IMR-90 (cell line): ENCODE measurements around the gene MARCHF6. TPM values are rescaled to one million over a fixed set of nuclear protein-coding genes. Genes with fewer than 3 reads are reported as not detected.

ENCODE experiments used
- ATAC-seq: fragments of 200-7000 bp; cut with Tn5 transposase; 2 replicates; pipeline ENCODE4 v1.9.1; 2020; ENCODE audit warnings: low read depth, mild to moderate bottlenecking, moderate library complexity
- BruUV-seq: library from RNA; stranded (reverse); fragments of 400-500 nt; replicated peaks from 2 replicates; lab custom pipeline; 2021; lab: Mats Ljungman, UMichigan
- CTCF ChIA-PET: fragments of 300-600 bp; formaldehyde crosslinking; extraction: SDS; loops from one replicate; lab custom pipeline; 2021; ENCODE audit warnings: antibody characterized with exemption; lab: Yijun Ruan, JAX
- POLR2A ChIA-PET: fragments of 300-600 bp; sonication (Branson Sonifier 250); formaldehyde crosslinking; loops from one replicate; lab custom pipeline; 2022; ENCODE audit warnings: antibody characterized with exemption; ENCODE audit not compliant: unreplicated experiment; lab: Charles Lee
- DNase-seq: peaks from one replicate; pipeline ENCODE4 v3.0.0; 2013
- H2AFZ ChIP-seq: replicated peaks from 2 replicates; pipeline ENCODE3; 2013; ENCODE audit warnings: low read length, mild to moderate bottlenecking; ENCODE audit not compliant: poor library complexity
- H2AK5ac ChIP-seq: 2 replicates; pipeline ENCODE4 v1.6.1; 2013; ENCODE audit warnings: low read depth, low read length, inconsistent platforms
- H2AK9ac ChIP-seq: replicated peaks from 2 replicates; pipeline ENCODE3; 2013; ENCODE audit warnings: mild to moderate bottlenecking, low read depth, low read length, moderate library complexity; ENCODE audit not compliant: poor library complexity
- H2BK120ac ChIP-seq: 2 replicates; pipeline ENCODE4 v1.6.1; 2013; ENCODE audit warnings: low read depth, low read length, inconsistent platforms
- H2BK15ac ChIP-seq: 3 replicates; pipeline ENCODE4 v1.6.1; 2013; ENCODE audit warnings: low read depth, low read length, inconsistent platforms
- H2BK20ac ChIP-seq: 2 replicates; pipeline ENCODE4 v1.6.1; 2013; ENCODE audit warnings: low read depth, mild to moderate bottlenecking, inconsistent platforms, low read length, moderate library complexity
- H2BK5ac ChIP-seq: 2 replicates; pipeline ENCODE4 v1.6.1; 2013; ENCODE audit warnings: mild to moderate bottlenecking, low read depth, low read length, inconsistent platforms; ENCODE audit not compliant: poor library complexity, severe bottlenecking
- H3K14ac ChIP-seq: replicated peaks from 2 replicates; pipeline ENCODE4 v1.6.1; 2013; ENCODE audit warnings: low read depth, low read length, inconsistent platforms
- H3K18ac ChIP-seq: 2 replicates; pipeline ENCODE4 v1.6.1; 2013; ENCODE audit warnings: low read depth, low read length, control low read depth
- H3K23ac ChIP-seq: 2 replicates; pipeline ENCODE4 v1.6.1; 2013; ENCODE audit warnings: low read depth, low read length, inconsistent platforms
- H3K27ac ChIP-seq: 2 replicates; pipeline ENCODE4 v1.5.1; 2013; ENCODE audit warnings: mild to moderate bottlenecking, control low read depth, low read length; ENCODE audit not compliant: insufficient read depth
- H3K27me3 ChIP-seq: 2 replicates; pipeline ENCODE4 v1.6.1; 2013; ENCODE audit warnings: low read length; ENCODE audit not compliant: control insufficient read depth, insufficient read depth
- H3K36me3 ChIP-seq: 2 replicates; pipeline ENCODE4 v1.6.1; 2013; ENCODE audit warnings: low read length, mixed read lengths; ENCODE audit not compliant: control insufficient read depth, insufficient read depth
- H3K4ac ChIP-seq: 2 replicates; pipeline ENCODE4 v1.6.1; 2013; ENCODE audit warnings: low read depth, low read length, inconsistent platforms
- H3K4me1 ChIP-seq: 2 replicates; pipeline ENCODE4 v1.6.1; 2013; ENCODE audit warnings: low read length, mixed read lengths; ENCODE audit not compliant: control insufficient read depth, insufficient read depth
- H3K4me2 ChIP-seq: 2 replicates; pipeline ENCODE4 v1.6.1; 2013; ENCODE audit warnings: low read depth, mild to moderate bottlenecking, control low read depth, low read length, moderate library complexity
- H3K4me3 ChIP-seq: 2 replicates; pipeline ENCODE4 v1.5.1; 2013; ENCODE audit warnings: low read depth, mild to moderate bottlenecking, control low read depth, low read length, moderate library complexity; ENCODE audit not compliant: insufficient read depth
- H3K56ac ChIP-seq: 2 replicates; pipeline ENCODE4 v1.6.1; 2013; ENCODE audit warnings: low read length, inconsistent platforms; ENCODE audit not compliant: insufficient read depth; ENCODE audit errors: extremely low read depth
- H3K79me1 ChIP-seq, 2 experiments: 2 replicates each; pipeline ENCODE4 v1.6.1; 2013; ENCODE audit warnings: low read length in 2 of 2, inconsistent platforms in 1 of 2, low read depth in 1 of 2
- H3K9ac ChIP-seq: 2 replicates; pipeline ENCODE4 v1.6.1; 2013; ENCODE audit warnings: low read depth, low read length, control low read depth
- H3K9me1 ChIP-seq: 2 replicates; pipeline ENCODE4 v1.6.1; 2013; ENCODE audit warnings: low read length, inconsistent platforms; ENCODE audit not compliant: insufficient read depth
- H3K9me3 ChIP-seq: 2 replicates; pipeline ENCODE4 v1.6.1; 2013; ENCODE audit warnings: low read length; ENCODE audit not compliant: control insufficient read depth, insufficient read depth
- H4K20me1 ChIP-seq: 2 replicates; pipeline ENCODE4 v1.6.1; 2013; ENCODE audit warnings: low read length, inconsistent platforms; ENCODE audit not compliant: insufficient read depth
- H4K5ac ChIP-seq: 2 replicates; pipeline ENCODE4 v1.6.1; 2013; ENCODE audit warnings: mild to moderate bottlenecking, low read depth, low read length, control low read depth
- H4K8ac ChIP-seq, 2 experiments: 2 replicates each; pipeline ENCODE4 v1.6.1; 2013; ENCODE audit warnings: low read depth in 2 of 2, low read length in 2 of 2, control low read depth in 1 of 2, inconsistent platforms in 1 of 2
- H4K91ac ChIP-seq: 2 replicates; pipeline ENCODE4 v1.6.1; 2013; ENCODE audit warnings: low read depth, low read length, inconsistent platforms; ENCODE audit not compliant: insufficient read depth
- BHLHE40 ChIP-seq: fragments of 150-350 bp; IDR thresholded peaks from 2 replicates; pipeline ENCODE4 v1.6.1; 2016; ENCODE audit warnings: mild to moderate bottlenecking, low read depth, low read length
- FOS ChIP-seq: fragments of 150-350 bp; IDR thresholded peaks from 2 replicates; pipeline ENCODE4 v1.6.1; 2016; ENCODE audit warnings: low read depth, low read length
- WGBS, 2 experiments: methylation state at CpG; one replicate each; pipeline versions ENCODE4 v1.1.5 to v1.1.7; 2013; ENCODE audit warnings: missing lambda C conversion rate in 2 of 2; ENCODE audit not compliant: insufficient read length in 1 of 2; ENCODE audit errors: extremely low coverage in 2 of 2; 5-methylcytosine and 5-hydroxymethylcytosine counted together
- dilution Hi-C: fragments of 300-500 bp; cut with HindIII; formaldehyde crosslinking; loops from one replicate; pipeline ENCODE4 v1.14.3; 2018; ENCODE audit warnings: low sequenced_read_pairs; ENCODE audit not compliant: unreplicated experiment
- in situ Hi-C: fragments of 300-500 bp; cut with MboI; formaldehyde crosslinking; loops from 3 replicates; pipeline ENCODE4 v1.14.3; 2019; ENCODE audit warnings: low sequenced_read_pairs, inconsistent platforms, mixed read lengths
- intact Hi-C: fragments of 100-400 bp; cut with micrococcal nuclease; formaldehyde crosslinking; loops from 2 replicates; pipeline ENCODE4 v1.10.0; 2022
- polyA plus RNA-seq, 3 experiments: library from polyadenylated mRNA; depleted of rRNA; stranded (reverse); fragments of >200 nt; gene quantifications; 2 replicates each; pipeline ENCODE4 v1.2.3, GENCODE V29; 2012; ENCODE audit warnings: low replicate concordance in 1 of 3
- total RNA-seq: library from RNA; depleted of rRNA; stranded (reverse); fragments of >200 nt; gene quantifications from 2 replicates; pipeline ENCODE4 v1.2.3, GENCODE V29; 2012

The MARCHF6 gene
- total and polyA plus RNA-seq, 2 of the 4 experiments (the other 2 are of a cell fraction), result 55.2 to 62.6 TPM

- POLR2A ChIA-PET, result no interaction called here
- no peak for ATAC-seq
These were observed 14.3 kb upstream of the MARCHF6 start for GRCh38 chr5:10339058-10339811.

More at GRCh38 chr5:10339058-10339811, 14.3 kb upstream of the MARCHF6 start:
- CTCF ChIA-PET, result no interaction called here
- H3K27ac ChIP-seq, result no peak overlapping the region
- H2BK20ac ChIP-seq, result no peak overlapping the region
- no peaks in the 10 kb centered on the region for H3K4me1 ChIP-seq
- dilution Hi-C loops, result no loop called here
- TF ChIP-seq BHLHE40, result no peak
- TF ChIP-seq FOS, result no peak
- no peak overlapping the region for H2BK120ac ChIP-seq
- in situ Hi-C loops, result no loop called here
- no peak overlapping the region for H4K91ac ChIP-seq
- H2AFZ ChIP-seq, result no peak overlapping the region
- H3K23ac ChIP-seq, result no peak overlapping the region
- H2AK5ac ChIP-seq, result no peak overlapping the region
- 60% methylated on average over 1 of the region's 19 CpGs; no CpG with 5 or more reads in 1 of the 2 experiments for WGBS, 2 experiments
- peaks cover 4% of the 10 kb centered on the region; the same call in 1 of the 2 replicates for H3K27me3 ChIP-seq
- no peak overlapping the region for H4K8ac ChIP-seq
- H3K4me3 ChIP-seq, result no peak overlapping the region
- no peaks in the 10 kb centered on the region for H3K36me3 ChIP-seq
- DNase-seq, result no peak
- no peak overlapping the region for H3K14ac ChIP-seq
- H4K5ac ChIP-seq, result no peak overlapping the region
- no peaks in the 10 kb centered on the region for H3K9me3 ChIP-seq
- H3K9me1 ChIP-seq, result no peaks in the 10 kb centered on the region
- no peak overlapping the region for H3K4ac ChIP-seq
- no peak overlapping the region for H2BK5ac ChIP-seq
- no peak overlapping the region for H2AK9ac ChIP-seq
- H3K9ac ChIP-seq, result no peak overlapping the region
- H4K20me1 ChIP-seq, result no peaks in the 10 kb centered on the region
- intact Hi-C loops, result no loop called here
- no peak overlapping the region for H3K18ac ChIP-seq
- H3K79me1 ChIP-seq, result no peaks in the 10 kb centered on the region
- H3K56ac ChIP-seq, result no peak overlapping the region
- no TSS peak for BruUV-seq
- no peak overlapping the region for H3K4me2 ChIP-seq
- H2BK15ac ChIP-seq, result no peak overlapping the region
